ENCODE data around the gene HIRA. TPM values are rescaled to one million over a fixed set of nuclear protein-coding genes. Genes with fewer than 3 reads are reported as not detected.

The HIRA gene
- total and polyA plus RNA-seq, 2 experiments from 2014 or later, result 9.4 to 58.3 TPM

DNA sequence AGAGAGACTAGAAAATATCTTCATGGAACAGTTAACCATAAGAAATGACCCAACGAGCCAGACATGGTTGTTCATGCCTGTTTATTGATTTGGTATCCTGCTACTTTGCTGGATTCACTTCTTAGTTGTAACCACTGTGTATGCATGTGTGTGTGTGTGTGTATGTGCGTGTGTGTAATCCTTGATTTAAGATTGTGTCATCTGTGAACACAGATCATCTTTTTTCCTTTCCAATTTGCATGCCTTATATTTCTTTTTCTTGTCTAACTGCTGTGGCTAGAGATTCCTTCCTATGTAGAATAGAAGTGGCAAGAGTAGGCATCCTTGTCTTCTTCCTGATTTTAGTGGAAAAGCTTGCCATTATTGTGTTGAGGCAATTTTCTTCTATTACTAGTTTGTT lies 123.7 kb downstream of the HIRA start:
- no peak for DNase-seq (ENCODE audit: low spot score)
- Mint-ChIP-seq H3K4me1 (no peaks in the 10 kb centered on the region), H3K9me3 (peaks cover 5% of the 10 kb centered on the region; the same call in 1 of the 3 replicates), H3K27ac (no peak overlapping the region), H3K36me3 (ENCODE audit: low read depth) (no peaks in the 10 kb centered on the region), H3K4me3 (no peak overlapping the region), H3K27me3 (ENCODE audit: insufficient read depth, low read depth, poor library complexity) (no peaks in the 10 kb centered on the region)
- Histone ChIP-seq H3K27me3 (ENCODE audit: insufficient read depth) (no peaks in the 10 kb centered on the region), H3K79me2 (replicated peaks; ENCODE audit: insufficient read depth) (no peaks in the 10 kb centered on the region), H3F3A (replicated peaks; ENCODE audit: low read depth) (no peaks in the 10 kb centered on the region), H3K36me3 (ENCODE audit: insufficient read depth) (no peaks in the 10 kb centered on the region; the same call in 1 of the 2 replicates), H2AFZ (no peak overlapping the region), H4K20me1 (replicated peaks; ENCODE audit: insufficient read depth) (0 out of 2 replicates have a peak, but pooled peaks cover 4% of the 10 kb centered on the region), H3K27ac (ENCODE audit: low read depth) (no peak overlapping the region), H3K4me2 (no peak overlapping the region), H3K4me3 (no peak overlapping the region), H3K4me1 (ENCODE audit: insufficient read depth) (no peaks in the 10 kb centered on the region), H3K9me2 (ENCODE audit: insufficient read depth) (no peaks in the 10 kb centered on the region)
- TF ChIP-seq, protein P1, sequence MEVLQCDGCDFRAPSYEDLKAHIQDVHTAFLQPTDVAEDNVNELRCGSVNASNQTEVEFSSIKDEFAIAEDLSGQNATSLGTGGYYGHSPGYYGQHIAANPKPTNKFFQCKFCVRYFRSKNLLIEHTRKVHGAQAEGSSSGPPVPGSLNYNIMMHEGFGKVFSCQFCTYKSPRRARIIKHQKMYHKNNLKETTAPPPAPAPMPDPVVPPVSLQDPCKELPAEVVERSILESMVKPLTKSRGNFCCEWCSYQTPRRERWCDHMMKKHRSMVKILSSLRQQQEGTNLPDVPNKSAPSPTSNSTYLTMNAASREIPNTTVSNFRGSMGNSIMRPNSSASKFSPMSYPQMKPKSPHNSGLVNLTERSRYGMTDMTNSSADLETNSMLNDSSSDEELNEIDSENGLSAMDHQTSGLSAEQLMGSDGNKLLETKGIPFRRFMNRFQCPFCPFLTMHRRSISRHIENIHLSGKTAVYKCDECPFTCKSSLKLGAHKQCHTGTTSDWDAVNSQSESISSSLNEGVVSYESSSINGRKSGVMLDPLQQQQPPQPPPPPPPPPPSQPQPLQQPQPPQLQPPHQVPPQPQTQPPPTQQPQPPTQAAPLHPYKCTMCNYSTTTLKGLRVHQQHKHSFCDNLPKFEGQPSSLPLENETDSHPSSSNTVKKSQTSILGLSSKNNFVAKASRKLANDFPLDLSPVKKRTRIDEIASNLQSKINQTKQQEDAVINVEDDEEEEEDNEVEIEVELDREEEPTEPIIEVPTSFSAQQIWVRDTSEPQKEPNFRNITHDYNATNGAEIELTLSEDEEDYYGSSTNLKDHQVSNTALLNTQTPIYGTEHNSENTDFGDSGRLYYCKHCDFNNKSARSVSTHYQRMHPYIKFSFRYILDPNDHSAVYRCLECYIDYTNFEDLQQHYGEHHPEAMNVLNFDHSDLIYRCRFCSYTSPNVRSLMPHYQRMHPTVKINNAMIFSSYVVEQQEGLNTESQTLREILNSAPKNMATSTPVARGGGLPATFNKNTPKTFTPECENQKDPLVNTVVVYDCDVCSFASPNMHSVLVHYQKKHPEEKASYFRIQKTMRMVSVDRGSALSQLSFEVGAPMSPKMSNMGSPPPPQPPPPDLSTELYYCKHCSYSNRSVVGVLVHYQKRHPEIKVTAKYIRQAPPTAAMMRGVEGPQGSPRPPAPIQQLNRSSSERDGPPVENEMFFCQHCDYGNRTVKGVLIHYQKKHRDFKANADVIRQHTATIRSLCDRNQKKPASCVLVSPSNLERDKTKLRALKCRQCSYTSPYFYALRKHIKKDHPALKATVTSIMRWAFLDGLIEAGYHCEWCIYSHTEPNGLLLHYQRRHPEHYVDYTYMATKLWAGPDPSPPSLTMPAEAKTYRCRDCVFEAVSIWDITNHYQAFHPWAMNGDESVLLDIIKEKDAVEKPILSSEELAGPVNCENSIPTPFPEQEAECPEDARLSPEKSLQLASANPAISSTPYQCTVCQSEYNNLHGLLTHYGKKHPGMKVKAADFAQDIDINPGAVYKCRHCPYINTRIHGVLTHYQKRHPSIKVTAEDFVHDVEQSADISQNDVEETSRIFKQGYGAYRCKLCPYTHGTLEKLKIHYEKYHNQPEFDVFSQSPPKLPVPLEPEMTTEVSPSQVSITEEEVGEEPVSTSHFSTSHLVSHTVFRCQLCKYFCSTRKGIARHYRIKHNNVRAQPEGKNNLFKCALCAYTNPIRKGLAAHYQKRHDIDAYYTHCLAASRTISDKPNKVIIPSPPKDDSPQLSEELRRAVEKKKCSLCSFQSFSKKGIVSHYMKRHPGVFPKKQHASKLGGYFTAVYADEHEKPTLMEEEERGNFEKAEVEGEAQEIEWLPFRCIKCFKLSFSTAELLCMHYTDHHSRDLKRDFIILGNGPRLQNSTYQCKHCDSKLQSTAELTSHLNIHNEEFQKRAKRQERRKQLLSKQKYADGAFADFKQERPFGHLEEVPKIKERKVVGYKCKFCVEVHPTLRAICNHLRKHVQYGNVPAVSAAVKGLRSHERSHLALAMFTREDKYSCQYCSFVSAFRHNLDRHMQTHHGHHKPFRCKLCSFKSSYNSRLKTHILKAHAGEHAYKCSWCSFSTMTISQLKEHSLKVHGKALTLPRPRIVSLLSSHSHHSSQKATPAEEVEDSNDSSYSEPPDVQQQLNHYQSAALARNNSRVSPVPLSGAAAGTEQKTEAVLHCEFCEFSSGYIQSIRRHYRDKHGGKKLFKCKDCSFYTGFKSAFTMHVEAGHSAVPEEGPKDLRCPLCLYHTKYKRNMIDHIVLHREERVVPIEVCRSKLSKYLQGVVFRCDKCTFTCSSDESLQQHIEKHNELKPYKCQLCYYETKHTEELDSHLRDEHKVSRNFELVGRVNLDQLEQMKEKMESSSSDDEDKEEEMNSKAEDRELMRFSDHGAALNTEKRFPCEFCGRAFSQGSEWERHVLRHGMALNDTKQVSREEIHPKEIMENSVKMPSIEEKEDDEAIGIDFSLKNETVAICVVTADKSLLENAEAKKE (CRISPR knock-in tag; IDR thresholded peaks at IDR 0.05), result no peak
- TF ChIP-seq NANOG (IDR thresholded peaks at IDR 0.05; ENCODE audit: borderline replicate concordance), result no peak
- TF ChIP-seq ZNF331 (CRISPR knock-in tag; IDR thresholded peaks at IDR 0.05; ENCODE audit: low read depth), result no peak
- no peak for TF ChIP-seq POLR2AphosphoS5 (IDR thresholded peaks at IDR 0.05; ENCODE audit: low read depth)
- no peak for TF ChIP-seq STAT1 (IDR thresholded peaks at IDR 0.05; ENCODE audit: unreplicated experiment)
- TF ChIP-seq, protein P2, sequence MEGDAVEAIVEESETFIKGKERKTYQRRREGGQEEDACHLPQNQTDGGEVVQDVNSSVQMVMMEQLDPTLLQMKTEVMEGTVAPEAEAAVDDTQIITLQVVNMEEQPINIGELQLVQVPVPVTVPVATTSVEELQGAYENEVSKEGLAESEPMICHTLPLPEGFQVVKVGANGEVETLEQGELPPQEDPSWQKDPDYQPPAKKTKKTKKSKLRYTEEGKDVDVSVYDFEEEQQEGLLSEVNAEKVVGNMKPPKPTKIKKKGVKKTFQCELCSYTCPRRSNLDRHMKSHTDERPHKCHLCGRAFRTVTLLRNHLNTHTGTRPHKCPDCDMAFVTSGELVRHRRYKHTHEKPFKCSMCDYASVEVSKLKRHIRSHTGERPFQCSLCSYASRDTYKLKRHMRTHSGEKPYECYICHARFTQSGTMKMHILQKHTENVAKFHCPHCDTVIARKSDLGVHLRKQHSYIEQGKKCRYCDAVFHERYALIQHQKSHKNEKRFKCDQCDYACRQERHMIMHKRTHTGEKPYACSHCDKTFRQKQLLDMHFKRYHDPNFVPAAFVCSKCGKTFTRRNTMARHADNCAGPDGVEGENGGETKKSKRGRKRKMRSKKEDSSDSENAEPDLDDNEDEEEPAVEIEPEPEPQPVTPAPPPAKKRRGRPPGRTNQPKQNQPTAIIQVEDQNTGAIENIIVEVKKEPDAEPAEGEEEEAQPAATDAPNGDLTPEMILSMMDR (conservative IDR thresholded peaks at IDR 0.05; ENCODE audit: low read depth in 2 of 2), result no peak
- no peak for TF ChIP-seq ZNF114 (CRISPR knock-in tag; IDR thresholded peaks at IDR 0.05)
- no peak for TF ChIP-seq EZH2 (IDR thresholded peaks at IDR 0.05; ENCODE audit: low read depth, unreplicated experiment)
- TF ChIP-seq JUNB (IDR thresholded peaks at IDR 0.05; ENCODE audit: unreplicated experiment), result no peak
- TF ChIP-seq EZH2phosphoT487 (IDR thresholded peaks at IDR 0.05; ENCODE audit: unreplicated experiment), result no peak
- no peak for TF ChIP-seq CREB1 (CRISPR knock-in tag; IDR thresholded peaks at IDR 0.05; ENCODE audit: low read depth)
- TF ChIP-seq, protein P3, sequence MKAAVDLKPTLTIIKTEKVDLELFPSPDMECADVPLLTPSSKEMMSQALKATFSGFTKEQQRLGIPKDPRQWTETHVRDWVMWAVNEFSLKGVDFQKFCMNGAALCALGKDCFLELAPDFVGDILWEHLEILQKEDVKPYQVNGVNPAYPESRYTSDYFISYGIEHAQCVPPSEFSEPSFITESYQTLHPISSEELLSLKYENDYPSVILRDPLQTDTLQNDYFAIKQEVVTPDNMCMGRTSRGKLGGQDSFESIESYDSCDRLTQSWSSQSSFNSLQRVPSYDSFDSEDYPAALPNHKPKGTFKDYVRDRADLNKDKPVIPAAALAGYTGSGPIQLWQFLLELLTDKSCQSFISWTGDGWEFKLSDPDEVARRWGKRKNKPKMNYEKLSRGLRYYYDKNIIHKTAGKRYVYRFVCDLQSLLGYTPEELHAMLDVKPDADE (IDR thresholded peaks at IDR 0.05), result no peak
- TF ChIP-seq, protein P4, sequence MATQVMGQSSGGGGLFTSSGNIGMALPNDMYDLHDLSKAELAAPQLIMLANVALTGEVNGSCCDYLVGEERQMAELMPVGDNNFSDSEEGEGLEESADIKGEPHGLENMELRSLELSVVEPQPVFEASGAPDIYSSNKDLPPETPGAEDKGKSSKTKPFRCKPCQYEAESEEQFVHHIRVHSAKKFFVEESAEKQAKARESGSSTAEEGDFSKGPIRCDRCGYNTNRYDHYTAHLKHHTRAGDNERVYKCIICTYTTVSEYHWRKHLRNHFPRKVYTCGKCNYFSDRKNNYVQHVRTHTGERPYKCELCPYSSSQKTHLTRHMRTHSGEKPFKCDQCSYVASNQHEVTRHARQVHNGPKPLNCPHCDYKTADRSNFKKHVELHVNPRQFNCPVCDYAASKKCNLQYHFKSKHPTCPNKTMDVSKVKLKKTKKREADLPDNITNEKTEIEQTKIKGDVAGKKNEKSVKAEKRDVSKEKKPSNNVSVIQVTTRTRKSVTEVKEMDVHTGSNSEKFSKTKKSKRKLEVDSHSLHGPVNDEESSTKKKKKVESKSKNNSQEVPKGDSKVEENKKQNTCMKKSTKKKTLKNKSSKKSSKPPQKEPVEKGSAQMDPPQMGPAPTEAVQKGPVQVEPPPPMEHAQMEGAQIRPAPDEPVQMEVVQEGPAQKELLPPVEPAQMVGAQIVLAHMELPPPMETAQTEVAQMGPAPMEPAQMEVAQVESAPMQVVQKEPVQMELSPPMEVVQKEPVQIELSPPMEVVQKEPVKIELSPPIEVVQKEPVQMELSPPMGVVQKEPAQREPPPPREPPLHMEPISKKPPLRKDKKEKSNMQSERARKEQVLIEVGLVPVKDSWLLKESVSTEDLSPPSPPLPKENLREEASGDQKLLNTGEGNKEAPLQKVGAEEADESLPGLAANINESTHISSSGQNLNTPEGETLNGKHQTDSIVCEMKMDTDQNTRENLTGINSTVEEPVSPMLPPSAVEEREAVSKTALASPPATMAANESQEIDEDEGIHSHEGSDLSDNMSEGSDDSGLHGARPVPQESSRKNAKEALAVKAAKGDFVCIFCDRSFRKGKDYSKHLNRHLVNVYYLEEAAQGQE (IDR thresholded peaks at IDR 0.05; ENCODE audit: unreplicated experiment), result no peak
- ATAC-seq, result no peak
